AG10803 (cell line): ENCODE results near the gene IGF2R.

Source experiments
- DNase-seq: peaks from one replicate; pipeline ENCODE4 v3.0.0; 2010; ENCODE audit warnings: low read depth
- H3K4me3 ChIP-seq: 2 replicates; pipeline ENCODE4 v1.5.1; 2011; ENCODE audit warnings: mild to moderate bottlenecking, low read length, control low read depth
- TF ChIP-seq, protein P1 (sequence below): conservative IDR thresholded peaks from 2 replicates; pipeline ENCODE4 v1.5.1; 2011; ENCODE audit warnings: mild to moderate bottlenecking, low read length, control low read depth, inconsistent platforms

Gene IGF2R

DNA sequence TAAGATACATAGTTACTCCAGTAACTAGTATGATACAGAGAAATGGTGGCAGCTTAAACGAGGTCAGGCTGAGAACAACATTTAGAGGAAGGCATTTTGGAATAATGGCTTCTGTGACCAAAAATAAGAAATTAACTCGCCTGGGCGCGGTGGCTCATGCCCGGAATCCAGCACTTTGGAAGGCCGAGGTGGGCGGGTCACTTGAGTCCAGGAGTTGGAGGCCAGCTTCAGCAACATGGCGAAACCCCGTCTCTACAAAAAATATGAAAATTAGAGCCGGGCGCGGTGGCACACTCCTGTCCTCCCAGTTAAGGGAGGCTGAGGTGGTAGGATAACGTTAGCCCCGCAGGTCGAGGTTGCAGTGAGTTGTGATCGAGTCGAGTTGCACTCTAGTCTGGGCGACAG is 1.8 kb downstream of the IGF2R start:
- TF ChIP-seq, protein P1, sequence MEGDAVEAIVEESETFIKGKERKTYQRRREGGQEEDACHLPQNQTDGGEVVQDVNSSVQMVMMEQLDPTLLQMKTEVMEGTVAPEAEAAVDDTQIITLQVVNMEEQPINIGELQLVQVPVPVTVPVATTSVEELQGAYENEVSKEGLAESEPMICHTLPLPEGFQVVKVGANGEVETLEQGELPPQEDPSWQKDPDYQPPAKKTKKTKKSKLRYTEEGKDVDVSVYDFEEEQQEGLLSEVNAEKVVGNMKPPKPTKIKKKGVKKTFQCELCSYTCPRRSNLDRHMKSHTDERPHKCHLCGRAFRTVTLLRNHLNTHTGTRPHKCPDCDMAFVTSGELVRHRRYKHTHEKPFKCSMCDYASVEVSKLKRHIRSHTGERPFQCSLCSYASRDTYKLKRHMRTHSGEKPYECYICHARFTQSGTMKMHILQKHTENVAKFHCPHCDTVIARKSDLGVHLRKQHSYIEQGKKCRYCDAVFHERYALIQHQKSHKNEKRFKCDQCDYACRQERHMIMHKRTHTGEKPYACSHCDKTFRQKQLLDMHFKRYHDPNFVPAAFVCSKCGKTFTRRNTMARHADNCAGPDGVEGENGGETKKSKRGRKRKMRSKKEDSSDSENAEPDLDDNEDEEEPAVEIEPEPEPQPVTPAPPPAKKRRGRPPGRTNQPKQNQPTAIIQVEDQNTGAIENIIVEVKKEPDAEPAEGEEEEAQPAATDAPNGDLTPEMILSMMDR: no peak
- peak overlapping the region; percentile 68; the same call in 1 of the 2 replicates for H3K4me3 ChIP-seq
- no peak for DNase-seq

- no peak for DNase-seq
These were observed 2.7 kb downstream of the IGF2R start for GRCh38 chr6:159971341-159972178.

DNA sequence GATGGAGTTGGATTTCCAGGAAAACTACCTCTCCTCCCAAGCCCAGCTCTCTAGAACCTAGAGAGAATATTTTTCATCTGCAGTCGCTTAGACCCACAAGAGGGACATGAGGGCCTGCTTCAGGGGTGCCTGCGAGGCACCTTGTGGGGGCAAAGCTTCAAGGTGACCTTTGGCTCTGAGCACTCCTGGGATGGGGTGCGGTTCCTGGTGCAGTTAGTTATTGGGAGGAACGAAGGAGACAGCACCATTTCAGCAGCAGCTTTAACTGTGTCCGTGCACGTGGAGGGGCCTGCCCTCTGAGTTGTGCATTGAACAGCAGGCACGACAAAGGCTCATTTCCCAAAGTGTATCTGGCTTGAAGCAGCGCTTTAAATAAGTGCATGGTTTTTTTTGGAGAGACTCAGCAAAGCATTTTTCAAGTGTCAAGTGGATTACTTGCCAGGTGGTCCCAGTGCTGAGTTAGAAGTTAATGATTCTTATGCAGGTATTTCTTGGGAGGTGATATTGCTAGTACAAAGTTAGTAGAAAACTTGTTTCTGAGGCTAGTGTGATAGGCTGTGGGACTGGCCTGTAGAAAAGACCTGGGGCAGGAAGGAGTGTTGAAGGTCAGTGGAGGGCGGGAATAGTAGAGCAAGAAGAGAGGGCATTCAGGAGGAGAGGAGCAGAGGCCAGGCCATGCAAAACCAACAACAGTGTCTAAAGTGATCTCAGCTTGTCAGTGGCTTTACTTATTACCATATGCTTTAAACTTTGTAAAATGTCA is 3.8 kb downstream of the IGF2R start:
- DNase-seq: no peak
- TF ChIP-seq, protein P1: no peak
- no peak overlapping the region for H3K4me3 ChIP-seq

More at GRCh38 chr6:159971341-159972178, 2.7 kb downstream of the IGF2R start:
- H3K4me3 ChIP-seq: no peak overlapping the region
- TF ChIP-seq, protein P1: no peak

GRCh38 chr6:159973406-159973805 is 4.5 kb downstream of the IGF2R start:
- DNase-seq: peak; percentile 75
- TF ChIP-seq, protein P1: no peak
- H3K4me3 ChIP-seq: no peak overlapping the region

DNA sequence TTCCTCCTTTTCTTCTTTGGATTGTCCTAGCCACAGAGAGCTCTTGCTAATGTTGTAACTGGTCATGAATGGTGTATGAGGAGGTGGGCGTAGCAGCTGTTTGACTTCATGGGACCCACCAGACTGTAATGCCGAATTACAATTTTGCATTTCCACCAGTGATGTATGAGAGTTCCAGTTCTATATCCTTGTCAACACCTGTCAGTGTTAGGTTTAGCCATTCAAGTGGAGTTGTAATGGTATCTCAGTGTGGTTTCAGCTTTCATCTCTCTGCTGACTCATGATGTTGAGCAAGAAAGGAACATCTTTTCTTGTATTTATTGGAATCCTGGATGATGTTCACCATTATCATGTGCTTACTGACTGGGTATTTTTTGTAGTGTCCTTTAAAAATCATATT is 5.1 kb downstream of the IGF2R start:
- no peak overlapping the region for H3K4me3 ChIP-seq
- peak; percentile 74 for DNase-seq
- TF ChIP-seq, protein P1: no peak

GRCh38 chr6:159974932-159975331 is 6.0 kb downstream of the IGF2R start:
- no peak for DNase-seq
- TF ChIP-seq, protein P1: no peak

More at GRCh38 chr6:159974932-159975331, 6.0 kb downstream of the IGF2R start:
- no peak overlapping the region for H3K4me3 ChIP-seq
